Erythroblast (primary cell): ENCODE data around the gene NAV3.

ENCODE experiments used
- GATA1 ChIP-seq: IDR thresholded peaks from 2 replicates; pipeline ENCODE4 v1.6.1; 2011; ENCODE audit warnings: low read depth, mild to moderate bottlenecking, control low read depth, low read length, moderate library complexity
- POLR2A ChIP-seq: IDR thresholded peaks from 2 replicates; pipeline ENCODE4 v1.6.1; 2011; ENCODE audit warnings: mild to moderate bottlenecking, low read length

- TF ChIP-seq POLR2A = no peak
- TF ChIP-seq GATA1 = no peak
Measured at GRCh38 chr12:77928078-77928477, 97.4 kb downstream of the NAV3 start.
